Choroid plexus epithelial cell (primary cell): ENCODE results near the gene CTNNA3.
"Not testable (repeated sequence)": the region's sequence is repeated elsewhere in the genome, so short reads cannot be mapped to it uniquely, and the experiment has no call there.

Experiments used
- DNase-seq: peaks from one replicate; pipeline ENCODE4 v3.0.0-alpha.2; 2010; ENCODE audit warnings: low read depth
- H3K4me3 ChIP-seq: 2 replicates; pipeline ENCODE4 v1.5.1; 2011; ENCODE audit warnings: low read depth, mild to moderate bottlenecking, control low read depth, low read length, moderate library complexity
- TF ChIP-seq, protein P1 (sequence below): conservative IDR thresholded peaks from 2 replicates; pipeline ENCODE4 v1.5.1; 2011; ENCODE audit warnings: low read depth, mild to moderate bottlenecking, control low read depth, inconsistent platforms, low read length, moderate library complexity

Gene CTNNA3

DNA sequence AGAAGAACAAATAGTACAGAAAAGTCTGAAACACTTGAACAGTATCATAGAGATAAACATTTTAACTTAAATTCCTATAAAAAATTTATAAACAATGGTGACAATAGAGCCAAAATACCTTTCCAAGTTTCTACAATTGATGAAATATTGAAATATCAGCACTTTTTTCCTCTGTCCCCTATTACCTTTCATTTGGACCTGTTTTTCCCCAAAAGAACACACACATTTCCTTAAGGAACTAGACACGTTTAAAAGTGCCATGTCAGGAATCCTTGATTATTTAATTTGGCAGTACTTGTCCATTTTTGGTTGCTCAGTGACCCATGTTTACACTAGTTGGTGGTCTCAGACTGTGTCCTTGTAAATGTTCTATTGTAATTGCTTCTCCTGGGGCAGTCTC, 162.6 kb downstream of the CTNNA3 start:
- H3K4me3 ChIP-seq = no peak overlapping the region
- DNase-seq = no peak
- TF ChIP-seq, protein P1, sequence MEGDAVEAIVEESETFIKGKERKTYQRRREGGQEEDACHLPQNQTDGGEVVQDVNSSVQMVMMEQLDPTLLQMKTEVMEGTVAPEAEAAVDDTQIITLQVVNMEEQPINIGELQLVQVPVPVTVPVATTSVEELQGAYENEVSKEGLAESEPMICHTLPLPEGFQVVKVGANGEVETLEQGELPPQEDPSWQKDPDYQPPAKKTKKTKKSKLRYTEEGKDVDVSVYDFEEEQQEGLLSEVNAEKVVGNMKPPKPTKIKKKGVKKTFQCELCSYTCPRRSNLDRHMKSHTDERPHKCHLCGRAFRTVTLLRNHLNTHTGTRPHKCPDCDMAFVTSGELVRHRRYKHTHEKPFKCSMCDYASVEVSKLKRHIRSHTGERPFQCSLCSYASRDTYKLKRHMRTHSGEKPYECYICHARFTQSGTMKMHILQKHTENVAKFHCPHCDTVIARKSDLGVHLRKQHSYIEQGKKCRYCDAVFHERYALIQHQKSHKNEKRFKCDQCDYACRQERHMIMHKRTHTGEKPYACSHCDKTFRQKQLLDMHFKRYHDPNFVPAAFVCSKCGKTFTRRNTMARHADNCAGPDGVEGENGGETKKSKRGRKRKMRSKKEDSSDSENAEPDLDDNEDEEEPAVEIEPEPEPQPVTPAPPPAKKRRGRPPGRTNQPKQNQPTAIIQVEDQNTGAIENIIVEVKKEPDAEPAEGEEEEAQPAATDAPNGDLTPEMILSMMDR = no peak

DNA sequence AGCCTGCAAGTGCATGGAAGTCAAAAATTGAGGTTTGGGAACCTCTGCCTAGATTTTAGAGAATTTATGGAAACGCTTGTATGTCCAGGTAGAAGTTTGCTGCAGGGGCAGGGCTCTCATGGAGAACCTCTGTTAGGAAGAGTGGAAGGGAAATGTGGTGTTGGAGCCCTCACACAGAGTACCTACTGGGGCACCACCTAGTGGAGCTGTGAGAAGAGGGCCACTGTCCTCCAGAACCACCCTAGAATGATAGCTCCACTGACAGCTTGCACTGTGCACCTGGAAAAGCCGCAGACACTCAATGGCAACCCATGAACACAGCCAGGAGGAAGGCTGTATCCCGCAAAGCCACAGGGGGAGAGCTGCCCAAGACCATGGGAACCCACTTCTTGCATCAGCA, 165.0 kb downstream of the CTNNA3 start:
- DNase-seq, H3K4me3 ChIP-seq: not testable (repeated sequence)

DNA sequence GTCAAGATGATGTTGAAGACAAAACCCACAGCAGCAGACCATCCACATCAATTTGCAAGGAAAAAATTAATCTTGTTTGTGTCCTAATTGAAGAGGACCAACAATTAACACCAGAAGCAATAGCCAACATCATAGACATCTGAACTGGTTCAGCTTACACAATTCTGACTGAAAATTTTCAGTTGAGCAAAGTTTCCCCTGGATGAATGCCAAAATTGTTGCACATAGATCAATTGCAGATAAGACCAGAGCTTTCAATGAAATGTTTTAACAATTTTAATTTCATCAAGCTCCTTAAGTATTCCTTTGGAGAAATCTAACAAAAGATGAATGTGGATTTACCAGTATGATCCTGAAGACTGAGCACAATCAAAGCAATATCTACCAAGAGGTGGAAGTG, 168.6 kb downstream of the CTNNA3 start:
- TF ChIP-seq, protein P1 = no peak
- H3K4me3 ChIP-seq = no peak overlapping the region
- DNase-seq = peak; percentile 19

DNA sequence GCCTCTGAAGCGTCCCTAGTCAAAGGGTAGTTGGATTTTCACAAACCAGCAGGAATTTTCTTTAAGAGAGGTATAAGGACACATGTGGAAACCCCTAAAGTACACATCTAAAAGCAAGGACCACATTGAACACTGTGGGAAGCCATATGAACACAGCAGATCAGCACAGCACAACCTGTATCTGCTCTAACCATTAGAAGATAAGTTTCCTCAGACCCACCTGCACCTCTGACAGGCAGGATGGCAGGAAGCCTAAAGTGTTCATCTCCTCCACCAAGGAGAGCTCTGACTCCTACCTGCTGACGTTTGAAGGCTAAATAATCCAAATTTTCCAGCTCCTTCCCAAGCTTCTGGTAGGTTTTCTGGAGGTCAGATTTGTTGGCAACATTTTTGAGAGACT, 174.4 kb downstream of the CTNNA3 start:
- H3K4me3 ChIP-seq = no peak overlapping the region
- TF ChIP-seq, protein P1 = no peak
- no peak for DNase-seq

DNA sequence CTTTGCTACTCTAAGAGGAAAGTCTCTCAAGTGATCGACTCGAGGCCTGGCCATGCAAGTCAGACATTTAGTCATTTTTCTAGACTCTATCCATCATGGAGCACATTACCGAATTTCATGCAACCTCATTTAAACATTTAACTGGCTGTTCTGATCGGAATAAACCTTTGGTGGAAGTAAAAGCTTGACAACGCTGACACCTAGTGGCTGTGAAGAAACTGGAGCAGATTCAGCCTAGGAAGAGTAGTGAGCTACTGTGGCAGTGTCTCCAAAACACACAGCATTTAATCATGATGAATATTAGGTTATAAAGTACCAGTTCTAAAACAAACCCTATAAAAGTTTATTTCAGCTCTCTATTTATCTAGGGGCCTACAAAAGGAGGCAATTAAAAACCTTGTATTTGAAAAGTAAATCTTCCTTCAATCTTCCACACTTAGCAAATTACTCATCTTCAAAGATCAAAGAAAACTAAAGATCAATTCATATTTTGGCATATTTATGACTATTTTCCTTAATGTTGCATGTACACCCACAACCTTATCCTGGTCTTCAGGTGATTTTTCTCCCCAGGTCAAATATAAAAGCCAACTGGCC, 175.0 kb downstream of the CTNNA3 start:
- peak; percentile 77 for DNase-seq
- no peak overlapping the region for H3K4me3 ChIP-seq
- TF ChIP-seq, protein P1 = peak; percentile 85

DNA sequence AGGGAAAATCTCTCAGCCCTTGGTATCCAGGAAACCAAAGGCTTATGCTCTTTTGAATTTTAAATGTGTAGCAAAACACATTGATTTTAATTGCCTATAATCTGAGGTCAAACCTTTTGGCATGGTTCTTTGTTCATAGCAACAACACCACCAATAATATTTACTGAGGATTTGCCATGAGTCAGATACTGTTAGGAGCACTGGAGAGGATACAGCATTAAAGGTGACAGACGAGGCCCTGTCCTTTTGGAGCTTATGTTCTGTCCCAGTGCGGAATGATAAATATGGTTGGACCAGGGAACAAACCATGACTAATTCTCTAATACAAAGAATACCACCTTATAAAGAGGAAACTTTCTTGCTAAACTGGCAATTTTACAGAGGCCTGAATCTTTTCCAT, 176.6 kb downstream of the CTNNA3 start:
- no peak overlapping the region for H3K4me3 ChIP-seq
- no peak for DNase-seq
- TF ChIP-seq, protein P1 = no peak

DNA sequence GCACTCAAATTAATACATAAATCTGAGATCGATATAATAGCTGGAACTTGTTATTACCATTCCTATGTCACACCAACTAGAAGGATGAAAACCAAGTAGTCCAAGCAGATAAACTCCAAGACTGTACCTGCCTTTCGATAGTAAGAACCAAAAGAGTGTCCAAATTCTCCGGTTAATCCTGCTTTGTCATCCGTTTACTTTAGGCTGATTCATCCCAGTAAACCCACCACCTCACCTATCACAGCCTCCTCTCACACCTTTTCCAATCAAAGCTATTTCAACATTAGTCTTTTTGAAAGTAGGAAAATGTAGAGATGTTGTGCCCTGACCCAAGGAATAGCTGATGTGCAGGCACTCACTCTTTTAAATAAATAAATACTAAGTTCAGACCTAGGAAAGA, 177.2 kb downstream of the CTNNA3 start:
- TF ChIP-seq, protein P1 = no peak
- no peak overlapping the region for H3K4me3 ChIP-seq
- no peak for DNase-seq
